GM18505 (cell line): ENCODE data around the gene MTA1.
A peak's percentile ranks its signal among the peaks of the same experiment; 100 is the strongest.

Source experiments
- ATAC-seq: cut with Tn5 transposase; IDR thresholded peaks from one replicate; pipeline ENCODE4 v1.9.1; 2021; ENCODE audit not compliant: unreplicated experiment
- POLR2A ChIP-seq: IDR thresholded peaks from 4 replicates; pipeline ENCODE4 v1.6.1; 2011; ENCODE audit warnings: borderline replicate concordance; ENCODE audit not compliant: insufficient read depth, insufficient read length; ENCODE audit errors: extremely low read depth

Gene MTA1

DNA sequence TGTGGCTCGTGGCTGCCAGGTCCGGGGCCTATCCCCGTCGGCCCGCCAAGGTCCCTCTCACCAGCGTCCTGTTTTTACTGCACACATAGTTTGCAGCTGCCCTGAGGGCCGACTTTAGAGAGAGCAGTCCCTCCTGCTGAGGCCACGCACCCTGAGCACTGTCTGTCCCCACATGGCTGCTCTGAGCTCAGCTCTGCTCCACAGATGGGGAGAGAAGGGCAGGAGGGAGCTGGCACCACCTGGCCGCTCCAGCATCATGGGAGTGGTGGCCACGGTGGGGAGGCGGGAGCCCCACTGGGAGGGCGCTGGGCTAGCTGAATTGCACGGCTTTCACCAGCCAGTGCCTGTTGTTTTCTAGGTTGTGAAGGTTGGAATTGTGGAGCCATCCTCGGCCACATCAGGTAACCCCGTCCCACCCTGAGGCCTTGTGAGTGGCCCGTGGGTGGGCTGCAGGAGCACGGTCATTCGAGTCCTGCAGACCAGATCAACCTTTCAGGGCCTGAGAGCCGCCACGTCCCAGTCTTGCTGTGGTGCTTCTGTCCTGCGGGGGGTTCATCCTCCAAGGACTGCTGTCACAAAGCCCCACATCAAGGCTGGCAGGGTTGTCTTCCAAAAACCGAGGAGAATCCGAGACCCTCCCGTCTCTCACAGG, 28.7 kb upstream of the MTA1 start:
- TF ChIP-seq POLR2A, result no peak
- ATAC-seq, result no peak

DNA sequence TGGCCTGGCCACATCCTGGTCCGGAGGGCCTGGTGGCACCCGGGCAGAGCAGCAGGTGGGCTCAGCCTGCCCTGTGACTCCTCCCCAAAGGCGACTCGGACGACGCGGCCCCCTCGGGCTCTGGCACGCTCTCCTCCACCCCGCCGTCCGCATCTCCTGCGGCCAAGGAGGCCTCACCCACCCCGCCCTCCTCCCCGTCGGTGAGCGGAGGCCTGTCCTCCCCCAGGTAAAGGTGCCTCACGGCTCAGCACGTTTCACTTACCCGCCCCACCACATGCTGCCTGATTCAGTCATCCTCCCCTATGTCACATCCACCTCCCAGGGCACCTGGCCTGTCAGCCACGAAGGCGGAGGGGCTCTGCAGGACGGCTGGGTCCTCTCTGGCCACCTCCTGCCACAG, 28.1 kb upstream of the MTA1 start:
- TF ChIP-seq POLR2A, result no peak
- no peak for ATAC-seq

DNA sequence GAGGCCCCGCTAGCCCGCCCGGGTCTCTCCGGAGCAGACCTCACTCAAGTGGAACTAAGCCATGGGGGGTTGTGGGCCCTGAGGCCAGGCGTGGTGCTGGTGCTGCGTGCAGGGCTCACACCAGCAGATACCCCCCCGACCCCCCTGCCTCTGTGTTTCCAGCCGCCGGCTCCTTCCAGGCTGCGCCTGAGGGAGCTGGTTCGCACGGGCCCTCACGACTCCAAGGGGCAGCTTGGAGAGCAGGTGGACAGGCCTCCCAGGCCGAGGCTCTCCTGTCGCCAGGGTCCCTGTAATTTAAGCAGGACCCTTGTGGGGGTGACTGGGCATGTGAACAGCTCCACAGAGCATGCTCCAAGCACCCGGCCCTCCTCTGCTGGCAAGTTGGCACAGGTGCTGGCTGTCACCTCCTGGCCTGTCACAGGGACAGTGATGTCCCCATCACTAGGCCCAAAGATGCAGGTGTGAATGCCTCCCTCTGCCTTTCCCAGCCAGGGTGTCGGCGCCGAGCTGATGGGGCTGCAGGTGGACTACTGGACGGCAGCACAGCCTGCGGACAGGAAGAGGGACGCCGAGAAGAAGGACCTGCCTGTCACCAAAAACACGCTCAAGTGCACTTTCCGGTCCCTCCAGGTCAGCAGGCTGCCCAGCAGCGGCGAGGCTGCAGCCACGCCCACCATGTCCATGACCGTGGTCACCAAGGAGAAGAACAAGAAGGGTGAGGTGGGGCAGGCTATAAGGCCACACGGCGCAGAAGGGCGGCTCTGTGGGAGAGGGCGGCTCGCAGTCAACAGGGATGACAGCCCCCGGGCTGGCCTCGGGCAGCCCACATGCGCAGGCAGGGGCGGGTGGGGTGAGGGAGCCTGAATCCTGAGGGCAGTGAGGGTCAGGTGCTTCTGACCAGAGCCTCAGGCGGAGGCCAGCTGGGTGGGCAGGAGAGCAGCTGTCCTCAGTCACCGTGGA, 27.2 kb upstream of the MTA1 start:
- ATAC-seq, result no peak
- no peak for TF ChIP-seq POLR2A

DNA sequence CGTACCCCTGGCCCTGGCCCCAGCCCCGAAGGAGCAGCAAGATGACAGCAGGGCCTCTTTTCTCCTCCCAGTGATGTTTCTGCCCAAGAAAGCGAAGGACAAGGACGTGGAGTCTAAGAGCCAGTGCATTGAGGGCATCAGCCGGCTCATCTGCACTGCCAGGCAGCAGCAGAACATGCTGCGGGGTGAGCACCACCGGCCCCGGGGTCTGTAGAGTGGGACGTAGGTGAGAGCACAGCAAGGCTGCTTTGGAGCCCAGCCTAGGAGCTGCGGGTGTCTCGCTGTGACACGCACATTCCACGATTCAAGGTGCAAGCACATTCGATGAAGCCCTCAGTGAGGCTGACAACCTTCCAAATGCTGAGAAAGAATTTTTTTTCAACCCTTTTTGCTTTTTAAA, 26.5 kb upstream of the MTA1 start:
- TF ChIP-seq POLR2A, result no peak
- no peak for ATAC-seq

GRCh38 chr14:105394714-105395537, 24.7 kb upstream of the MTA1 start:
- no peak for TF ChIP-seq POLR2A
- ATAC-seq, result no peak

DNA sequence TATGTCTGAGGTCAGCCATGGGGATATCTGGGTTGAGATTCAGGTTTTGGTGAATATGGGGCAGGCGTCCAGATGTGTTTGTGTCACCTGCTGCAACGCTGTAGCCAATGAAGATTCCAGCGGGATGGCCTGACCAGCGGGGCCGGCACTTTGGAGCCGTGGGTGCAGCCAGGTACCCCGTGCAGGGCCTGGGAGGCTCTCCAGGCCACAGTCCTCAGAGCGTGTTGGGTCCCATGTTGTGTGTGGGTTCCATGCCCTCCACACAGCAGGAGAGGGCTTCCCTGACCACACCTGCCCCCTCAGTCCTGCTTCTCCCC, 24.1 kb upstream of the MTA1 start:
- no peak for ATAC-seq
- no peak for TF ChIP-seq POLR2A

DNA sequence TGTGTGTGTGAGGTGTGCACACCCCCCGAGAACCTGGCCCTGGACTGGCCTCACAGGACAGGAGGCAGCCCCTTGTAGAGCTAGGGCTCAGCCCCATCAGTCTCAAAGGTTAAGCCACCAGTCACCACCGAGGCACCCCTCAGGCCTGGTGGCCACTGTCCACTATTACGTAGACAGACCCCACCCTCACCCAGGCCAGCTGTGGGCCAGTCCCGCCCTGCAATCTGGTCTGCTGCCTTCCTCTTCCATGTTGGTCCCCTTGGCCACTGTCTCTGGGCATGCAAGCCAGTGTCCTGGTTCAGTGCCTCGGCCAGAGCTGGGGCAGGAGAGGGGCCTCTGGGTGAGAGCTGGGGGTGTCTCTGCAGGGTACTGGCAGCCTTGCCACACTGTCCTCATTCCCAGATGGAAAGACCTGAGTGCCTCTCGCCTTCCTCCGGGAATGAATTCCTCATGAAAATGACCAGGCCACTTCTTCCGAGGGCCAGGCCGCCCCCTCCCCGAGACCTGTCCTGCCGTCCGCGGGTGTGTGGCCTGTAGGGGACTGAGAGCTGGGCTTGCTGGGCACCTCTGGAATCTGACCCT, 22.2 kb upstream of the MTA1 start:
- no peak for ATAC-seq
- TF ChIP-seq POLR2A, result no peak

DNA sequence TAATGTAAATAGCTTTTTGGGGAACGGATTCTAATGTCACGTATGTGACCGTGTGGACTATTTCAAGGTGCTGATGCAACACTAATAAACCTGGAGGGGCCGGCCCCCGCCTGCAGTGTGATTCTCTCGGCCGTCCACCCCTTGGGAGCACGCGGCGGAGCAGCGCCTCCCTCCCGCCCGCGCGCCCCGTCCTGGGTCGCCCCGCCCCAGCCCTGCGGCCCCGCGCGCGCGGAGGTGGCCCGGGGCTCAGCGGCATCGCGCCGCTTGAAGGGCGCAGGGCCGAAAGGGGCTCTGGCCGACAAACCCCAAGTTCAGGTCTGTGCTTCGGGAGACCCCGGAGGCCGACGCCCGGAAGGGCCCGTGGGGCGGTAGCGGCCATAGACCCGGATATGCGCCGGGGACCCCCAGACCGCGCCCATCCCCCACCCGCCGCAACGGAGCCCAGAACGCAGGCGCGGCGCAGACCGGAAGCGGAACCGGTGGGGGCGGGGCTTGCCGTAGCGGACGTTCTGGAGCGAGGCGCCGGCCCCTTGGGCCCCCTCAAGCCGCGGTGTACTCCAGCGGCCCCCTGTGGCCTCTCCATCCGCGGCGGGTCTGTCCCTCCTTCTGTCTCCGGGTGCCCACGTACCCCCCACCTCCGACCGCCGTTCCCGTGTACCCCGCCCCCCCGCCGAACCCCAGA, 21.4 kb upstream of the MTA1 start, which contains the start of gene TEX22:
Gene TEX22, plus strand, starts transcription at position 495 of the 682 bp plus-strand sequence. CDS start 803 bp downstream, outside the sequence.
- peak; percentile 89 for TF ChIP-seq POLR2A
- ATAC-seq, result peak; percentile 80

DNA sequence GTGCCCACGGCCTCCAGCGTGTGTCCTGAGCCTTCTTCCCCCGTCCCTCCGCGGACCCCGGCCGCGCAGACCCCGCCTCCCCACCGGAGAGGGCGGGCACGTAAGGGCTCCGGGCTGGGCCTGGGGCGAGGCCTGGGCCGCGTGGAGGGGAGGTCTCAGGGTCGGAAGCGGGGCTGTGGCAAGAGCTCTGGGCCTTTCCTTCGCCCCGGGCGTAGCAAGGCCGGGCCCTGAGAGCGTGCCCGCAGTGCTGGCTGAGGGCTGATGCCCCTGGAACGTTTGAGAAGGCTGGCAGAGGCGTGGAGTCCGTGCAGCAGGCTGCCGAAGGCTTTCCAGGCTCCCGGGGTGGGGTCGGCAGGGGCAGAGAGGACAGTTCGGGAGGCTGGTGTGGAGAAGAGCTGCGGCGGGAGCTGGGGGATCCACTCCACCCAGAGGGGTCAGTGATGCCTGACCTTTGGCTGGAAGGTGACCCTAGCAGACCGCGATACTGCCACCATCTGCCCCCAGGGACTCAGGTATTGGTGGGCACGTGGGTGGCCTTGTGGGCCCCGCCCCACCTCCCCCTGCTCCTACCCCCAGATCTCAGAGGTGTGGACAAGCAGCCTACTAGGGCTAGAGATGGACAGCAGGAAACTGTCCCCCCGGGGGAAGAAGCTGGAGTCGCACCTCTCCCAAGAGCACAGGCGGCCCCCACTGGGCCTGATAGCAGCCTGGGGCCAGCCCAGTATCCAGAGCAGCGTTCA, 20.7 kb upstream of the MTA1 start:
- no peak for TF ChIP-seq POLR2A
- peak; percentile 31 for ATAC-seq

- ATAC-seq, result no peak
- no peak for TF ChIP-seq POLR2A
Observed at GRCh38 chr14:105399466-105399775, 20.2 kb upstream of the MTA1 start.

GRCh38 chr14:105400016-105400415, 19.6 kb upstream of the MTA1 start:
- no peak for ATAC-seq
- no peak for TF ChIP-seq POLR2A

GRCh38 chr14:105401699-105402098, 17.9 kb upstream of the MTA1 start:
- ATAC-seq, result no peak
- TF ChIP-seq POLR2A, result no peak
